Kidney capillary endothelial cell (primary cell): ENCODE measurements around the gene MFRP.
A peak's percentile ranks its signal among the peaks of the same experiment; 100 is the strongest.

Experiments
- DNase-seq: peaks from one replicate; pipeline ENCODE4 v3.0.0-alpha.2; 2018; ENCODE audit warnings: low spot score

MFRP gene

DNA sequence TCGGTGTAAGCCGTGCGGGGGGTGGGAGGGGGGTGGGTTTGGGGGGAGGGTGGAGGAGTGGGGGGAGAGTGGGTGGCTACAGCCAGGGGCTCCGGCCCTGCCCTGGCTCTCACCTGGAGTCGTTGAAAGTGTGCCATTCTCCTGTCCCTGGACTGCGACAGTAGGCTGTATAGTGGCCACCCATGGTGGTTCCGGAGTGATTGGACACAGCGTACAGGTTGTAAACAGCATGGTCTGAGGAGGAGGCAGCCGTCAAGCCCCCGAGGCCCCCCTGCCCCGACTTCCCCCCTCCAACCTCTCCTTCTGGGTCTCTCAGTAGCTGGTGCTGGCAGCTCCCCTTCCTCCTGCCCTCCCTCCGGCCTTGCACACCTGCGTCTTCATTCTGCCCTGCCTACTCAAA lies 10.6 kb upstream of the MFRP start:
- DNase-seq = no peak

DNA sequence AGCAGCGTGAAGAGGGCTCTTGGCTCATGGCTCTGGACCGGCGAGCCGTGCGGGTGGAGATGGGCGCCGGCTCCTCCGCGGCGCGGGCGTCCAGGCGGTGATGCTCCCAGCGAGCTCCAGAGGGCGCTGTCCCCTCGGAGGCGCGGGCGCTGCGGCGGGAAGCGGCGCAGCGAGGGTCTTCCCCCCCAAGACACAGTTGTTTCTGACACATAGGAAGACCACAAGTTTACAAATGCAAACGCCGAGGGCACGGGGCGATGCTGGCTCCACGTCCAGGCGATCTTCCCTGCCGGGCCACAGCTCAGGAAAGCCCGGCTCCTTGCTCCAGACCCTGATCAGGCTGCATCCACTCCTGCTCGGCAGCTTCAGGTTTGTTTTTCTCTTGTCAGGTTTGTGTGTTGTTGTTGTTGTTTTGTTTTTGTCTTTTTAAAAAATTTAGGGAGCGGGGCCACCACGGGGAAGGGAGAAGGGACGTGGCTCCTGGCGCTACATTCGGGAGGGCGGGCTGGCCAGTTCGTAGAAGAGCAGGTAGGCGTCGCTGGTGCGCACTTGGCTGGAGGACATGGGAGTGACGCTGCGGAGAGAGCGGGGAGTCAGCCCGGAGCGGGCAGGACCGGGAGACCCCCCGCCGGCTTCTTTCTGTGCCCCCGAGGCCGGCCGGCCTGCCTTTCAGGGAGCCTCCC lies 10.0 kb upstream of the MFRP start:
- DNase-seq = peak; percentile 65

DNA sequence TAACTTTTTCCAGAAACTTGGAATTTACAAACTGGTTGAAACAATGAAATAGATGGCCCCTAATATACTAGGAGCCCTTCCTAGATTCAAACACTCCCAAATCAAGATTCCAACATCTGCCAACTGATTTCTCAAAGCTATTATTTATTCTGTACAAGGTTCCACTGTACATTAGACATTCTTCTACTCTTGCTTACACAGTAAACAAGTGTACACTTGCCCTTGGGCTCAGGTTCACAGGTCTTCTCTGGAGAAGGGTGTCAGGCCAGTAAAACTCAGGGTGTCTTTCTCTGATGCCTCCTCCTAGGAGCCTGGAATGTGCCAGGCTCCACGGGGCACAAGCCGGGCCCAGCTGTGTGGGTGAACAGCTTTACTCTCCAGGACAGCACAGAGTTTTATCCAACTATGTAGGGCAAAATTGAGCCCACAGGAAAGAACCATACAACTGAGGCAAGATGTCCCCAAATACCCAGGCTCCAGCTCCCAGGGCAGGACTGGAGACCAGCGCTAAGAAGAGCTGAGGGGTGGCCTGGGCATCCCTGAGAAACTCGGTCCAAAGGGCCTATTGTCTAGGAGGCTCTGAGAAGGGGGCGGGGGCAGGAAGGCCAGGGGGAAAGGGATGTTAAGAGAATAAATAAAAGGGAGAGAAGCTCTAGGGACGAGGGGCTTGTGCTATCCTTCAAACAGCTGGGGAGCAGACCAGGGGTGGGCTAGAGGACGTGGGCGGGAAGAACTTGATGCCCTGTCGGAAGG lies 8.8 kb upstream of the MFRP start:
- no peak for DNase-seq

DNA sequence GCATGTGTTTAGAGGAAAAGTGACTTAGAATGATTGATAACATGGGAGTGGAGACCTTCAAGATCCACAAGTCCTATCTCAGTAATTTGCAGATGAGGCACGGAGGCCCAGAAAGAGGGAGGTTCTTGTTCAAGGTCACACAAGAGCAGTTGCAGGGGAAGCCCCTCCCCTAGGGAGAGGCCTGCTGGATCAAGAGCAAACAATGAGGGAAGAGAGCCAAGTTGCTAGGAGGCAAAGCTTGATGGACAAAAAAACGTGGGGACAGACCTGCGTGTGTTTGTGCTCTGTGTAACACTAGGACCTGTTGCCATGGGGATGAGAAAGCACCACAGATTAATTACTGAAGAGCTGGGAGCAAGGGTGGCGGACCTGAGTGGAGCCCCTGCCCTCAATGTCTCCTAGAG lies 6.4 kb upstream of the MFRP start:
- DNase-seq = no peak

DNA sequence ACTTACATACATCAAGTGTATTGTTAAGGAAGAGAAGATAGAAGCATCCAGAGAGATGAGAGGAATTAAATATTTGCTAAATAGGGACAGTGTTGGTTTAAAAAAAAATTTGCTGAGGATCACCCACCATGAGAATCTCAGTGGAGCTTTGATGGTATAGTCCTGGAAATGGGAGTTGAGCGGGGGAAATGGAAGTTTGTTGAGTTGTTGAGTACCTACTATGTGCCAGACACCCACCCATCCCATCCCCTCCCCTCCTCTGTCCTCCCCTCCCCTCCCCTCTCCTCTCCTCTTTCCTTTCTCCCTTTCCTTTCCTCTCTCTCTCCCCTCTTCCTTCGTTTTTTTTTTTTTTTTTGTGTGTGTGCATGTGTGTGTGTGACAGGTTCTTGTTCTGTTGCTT lies 4.7 kb upstream of the MFRP start:
- DNase-seq = no peak

DNA sequence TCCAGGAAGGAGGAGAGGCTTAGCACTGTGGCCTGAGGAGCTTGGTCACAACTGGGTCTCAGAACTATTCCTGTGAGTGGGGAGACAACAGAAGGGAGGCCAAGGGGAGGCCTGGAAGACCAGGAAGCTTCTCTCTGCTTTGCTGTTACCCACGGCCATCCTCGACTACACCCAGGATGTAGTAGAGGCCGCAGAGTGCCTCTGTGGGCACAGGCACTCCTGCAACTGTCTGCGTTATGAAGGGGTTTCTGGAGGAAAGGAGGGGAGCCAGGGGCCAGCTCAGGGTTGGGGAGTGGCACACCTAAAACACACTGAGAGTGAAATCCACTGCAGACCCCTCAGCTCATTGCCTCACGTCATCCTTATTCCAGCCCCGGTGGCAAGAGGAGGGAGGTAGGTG lies 3.8 kb upstream of the MFRP start:
- DNase-seq = no peak

DNA sequence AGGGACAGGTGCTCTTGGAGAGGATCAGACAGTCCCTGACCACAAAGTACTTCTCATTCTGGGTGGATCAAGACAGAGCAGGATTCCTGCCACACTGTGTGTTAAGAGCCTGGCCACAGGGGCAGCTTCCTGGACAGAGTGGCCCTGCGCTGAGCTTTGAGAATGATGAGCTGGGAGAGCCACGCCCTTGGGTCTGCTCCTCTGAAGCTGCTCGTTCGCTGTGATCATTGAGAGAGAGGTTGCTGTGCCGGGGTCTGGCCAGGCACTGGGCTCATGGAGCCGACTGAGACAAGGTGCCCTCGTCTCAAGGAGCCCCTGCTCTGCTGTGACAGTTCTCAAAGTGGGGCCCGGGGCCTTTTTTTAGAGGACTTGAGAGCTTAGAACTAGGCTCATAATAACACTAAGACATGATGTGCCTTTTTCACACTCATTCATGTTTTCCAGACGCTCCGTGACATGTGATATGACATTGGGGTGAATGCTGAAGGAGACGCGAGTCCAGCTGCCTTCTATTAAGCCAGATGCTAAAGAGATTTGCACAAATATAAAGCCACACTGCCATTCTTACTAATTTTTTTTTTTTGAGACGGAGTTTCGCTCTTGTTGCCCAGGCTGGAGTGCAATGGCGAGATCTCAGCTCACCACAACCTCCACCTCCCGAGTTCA lies 1.6 kb upstream of the MFRP start:
- no peak for DNase-seq

DNA sequence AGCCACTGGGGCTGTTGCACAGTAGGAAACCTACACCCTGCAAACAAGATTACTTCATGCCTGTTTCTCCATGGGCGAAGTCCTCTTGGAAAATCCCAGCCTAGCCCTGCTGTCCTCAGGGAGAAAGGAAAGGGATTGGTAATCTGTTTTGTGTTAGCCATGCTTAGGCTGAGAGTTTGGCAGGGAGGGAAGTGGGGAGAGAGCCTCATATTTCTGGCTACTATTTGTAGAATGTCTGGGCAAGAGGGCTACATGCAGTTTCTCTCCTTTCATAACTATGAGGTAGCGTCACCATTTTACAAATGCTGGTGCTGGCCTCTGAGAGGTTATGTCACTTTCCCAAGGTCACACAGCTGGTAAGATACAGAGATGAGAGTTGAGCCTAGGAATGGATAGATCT lies 737 bp upstream of the MFRP start:
- DNase-seq = no peak

DNA sequence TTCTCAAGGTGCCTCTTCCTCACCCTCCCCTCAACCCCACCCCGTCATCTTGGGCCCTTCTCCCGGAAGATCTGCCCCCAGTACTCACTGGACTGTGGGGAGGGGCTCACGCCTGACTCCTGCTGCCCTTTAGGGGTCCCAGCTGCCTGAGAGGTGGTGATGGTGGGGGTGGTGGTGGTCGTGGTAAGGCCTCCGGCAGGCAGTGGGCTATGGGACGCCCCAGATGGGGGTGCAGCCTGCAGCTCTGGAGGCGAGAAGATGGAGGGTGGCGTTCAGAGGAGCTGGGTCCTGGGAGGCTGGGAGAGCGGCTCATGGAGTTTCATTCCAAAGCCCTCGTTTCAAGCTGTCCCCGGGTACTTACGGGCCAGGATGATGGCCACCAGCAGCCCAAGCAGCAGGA lies 820 bp downstream of the MFRP start:
- no peak for DNase-seq

DNA sequence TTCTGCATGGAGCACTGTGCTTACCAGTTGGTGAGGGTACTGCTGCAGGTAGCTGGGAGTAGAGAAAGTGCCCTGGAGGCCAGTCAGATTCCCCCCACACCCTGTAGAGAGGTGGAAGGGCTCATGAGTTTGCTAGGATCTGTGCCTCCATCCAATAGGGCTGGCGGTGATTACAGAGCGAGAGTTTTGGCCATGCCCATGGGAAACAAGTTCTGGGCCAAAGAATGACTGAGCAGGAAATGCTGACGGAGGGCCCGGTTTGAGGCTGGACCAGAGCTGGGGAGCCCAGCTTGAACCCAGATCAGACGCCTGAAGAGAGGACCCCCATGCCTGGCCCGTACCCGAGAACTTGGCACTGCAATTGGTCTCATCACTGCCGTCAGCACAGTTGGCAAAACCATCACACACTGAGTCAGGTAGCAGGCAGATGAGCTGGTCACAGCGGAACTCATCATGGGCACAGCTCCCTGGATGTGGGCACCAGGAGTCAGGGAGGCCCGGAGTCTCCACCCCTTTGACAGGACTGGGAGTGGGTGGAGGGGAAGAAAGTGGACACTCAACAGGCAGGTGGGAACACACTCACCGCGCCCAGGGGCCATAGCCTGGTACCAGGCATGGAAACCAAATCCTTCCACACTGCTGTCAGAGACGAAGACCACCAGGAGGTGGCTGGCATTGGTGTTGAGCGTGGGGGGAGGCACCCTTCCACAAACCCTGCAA lies 2.1 kb downstream of the MFRP start:
- no peak for DNase-seq

DNA sequence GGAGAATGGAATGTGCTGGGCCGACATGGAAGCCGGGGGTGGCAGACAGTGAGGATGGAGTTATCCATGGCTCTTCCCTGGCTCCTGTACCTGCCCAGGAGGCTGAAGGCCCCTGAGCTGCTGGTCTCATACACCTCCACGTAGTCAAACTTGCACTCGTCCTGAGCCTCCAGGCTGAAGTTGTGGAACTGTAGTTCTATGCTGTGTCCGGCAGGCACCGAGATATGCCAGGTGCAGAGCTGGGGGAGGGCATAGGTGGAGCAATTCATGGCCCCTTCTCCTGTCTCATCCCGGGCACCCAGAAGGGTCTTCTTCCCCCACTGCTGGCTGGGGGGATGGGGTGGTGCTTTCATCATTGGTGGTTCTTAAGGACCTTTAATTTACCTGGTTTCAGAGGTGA lies 2.8 kb downstream of the MFRP start:
- no peak for DNase-seq

DNA sequence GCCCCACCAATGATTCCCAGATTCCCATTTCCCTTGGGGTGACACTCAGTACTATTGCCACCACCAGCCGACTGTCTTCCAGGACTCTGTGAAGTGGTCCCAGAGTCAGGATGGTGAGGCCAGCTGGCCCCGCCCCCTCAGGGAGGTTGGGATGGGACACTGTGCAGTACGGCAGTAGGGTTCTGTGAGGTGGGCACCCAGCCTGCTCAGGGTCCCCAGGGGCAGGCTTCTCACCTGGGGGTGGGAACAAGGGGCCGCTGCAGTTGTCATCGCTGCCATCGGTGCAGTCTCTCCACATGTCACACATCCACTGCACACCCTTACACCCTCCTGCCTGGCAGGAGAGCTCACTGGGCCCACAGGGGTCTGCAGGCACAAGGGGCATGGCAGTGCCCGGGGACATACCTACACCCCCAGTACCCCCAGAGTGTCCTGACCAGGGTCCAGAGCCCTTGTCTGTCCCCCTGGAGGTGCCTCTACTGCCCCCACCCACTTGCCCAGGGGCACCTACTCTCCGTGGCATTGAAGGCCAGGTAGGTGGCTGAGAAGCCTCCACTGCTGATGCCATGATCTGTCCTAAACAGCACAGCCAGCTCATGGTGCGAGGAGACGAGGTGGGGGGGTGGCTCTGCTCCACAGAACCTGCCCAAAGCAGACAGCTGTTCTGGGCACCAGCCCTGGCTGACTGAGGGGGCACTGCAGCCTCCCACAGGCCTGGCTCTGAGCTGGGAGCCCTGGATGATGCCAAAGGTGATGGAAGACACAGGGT lies 4.0 kb downstream of the MFRP start:
- DNase-seq = no peak

DNA sequence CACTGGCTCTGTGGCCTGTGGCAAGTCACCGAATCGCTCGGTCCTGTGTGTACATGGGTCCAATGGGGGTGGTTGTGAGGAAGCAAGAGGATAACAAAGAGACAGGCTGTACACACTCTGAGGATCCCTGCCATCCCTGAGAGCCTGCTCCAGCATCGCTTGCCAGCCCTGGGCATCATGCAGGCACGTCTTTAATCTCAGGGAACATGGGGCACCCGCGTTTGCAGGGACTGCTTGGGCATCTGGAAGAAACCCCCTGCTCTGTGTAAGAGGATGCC lies 4.5 kb downstream of the MFRP start:
- DNase-seq = no peak

DNA sequence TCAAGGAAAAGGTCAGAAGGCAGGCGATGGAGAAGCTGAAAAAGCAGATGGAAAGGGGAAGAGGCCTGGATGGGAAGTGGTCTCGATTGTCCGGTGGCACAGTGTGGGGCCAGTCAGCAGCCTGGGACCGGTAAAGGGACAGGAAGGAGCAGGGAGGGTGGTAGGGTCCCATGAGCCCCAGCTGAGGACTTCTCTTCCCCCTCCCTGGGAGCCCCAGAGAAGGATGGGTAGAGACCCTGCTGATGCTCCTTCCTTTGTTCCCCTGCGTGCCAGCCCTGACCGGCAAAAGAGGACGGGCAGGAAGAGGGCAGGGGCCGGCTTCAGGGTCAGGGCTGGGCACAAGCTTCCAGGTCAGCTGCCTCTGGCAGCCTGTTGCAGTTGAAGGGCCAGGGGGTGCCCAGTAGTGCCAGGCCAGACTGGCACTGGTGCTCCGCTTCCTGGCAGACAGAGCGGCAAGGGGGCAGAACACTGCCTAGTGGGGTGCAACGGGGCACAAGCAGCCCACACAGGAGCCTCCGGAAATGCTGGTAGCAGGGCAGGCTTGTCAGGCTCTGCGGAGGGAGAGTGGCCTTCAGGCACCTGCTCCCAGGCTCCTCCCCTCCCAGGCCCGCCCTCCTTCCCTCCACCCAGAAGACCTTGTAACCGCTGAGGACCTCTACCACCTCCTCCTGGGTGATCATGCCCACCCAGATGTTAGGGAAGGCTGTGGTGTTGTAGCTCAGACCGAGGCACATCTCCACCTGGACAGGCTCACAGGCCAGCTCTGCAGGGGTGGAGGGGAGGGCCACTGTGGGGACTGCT lies 5.1 kb downstream of the MFRP start:
- no peak for DNase-seq

DNA sequence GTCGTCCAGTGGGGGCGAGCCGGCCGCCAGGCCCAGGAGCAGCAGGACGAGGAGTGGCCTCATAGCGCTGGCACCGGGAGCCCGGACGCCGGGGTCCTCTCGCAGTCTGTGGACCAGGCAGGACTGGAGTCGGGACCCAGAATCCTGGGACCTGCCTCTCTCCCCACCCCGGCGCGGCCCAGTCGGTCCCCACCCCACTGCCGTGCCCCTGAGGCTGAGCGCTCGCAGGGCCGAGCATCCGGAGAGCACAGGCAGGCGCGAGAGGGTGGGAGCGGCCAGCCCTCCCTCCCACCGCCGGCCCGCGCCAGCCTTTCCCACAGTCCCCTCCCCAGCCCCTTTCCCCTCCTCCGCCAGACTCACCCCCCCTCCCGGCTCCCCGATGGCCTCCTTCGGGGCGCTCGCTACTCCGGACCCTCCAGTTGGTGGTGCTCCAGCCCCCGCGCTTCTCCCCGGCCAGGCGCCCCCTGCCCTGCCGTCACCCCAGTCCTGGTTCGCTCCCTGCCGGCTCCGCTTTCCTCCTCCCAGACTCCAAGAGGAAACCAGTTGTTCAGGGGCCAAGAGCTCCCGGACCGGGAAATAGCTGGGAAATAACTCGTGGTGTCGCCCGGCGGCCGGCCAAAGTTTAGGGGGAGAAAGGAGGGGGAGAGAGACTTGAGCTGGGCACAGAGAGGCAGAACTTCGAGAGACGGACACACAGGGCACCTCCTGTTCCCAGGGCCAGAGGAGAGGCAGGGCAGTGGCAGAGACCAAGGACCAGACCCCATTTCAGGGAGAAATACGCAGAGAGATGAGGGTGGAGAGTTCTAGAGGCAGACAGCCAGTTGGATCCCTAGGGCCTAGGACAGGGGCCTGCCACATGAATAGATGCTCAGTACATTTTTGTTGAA lies 5.9 kb downstream of the MFRP start, which contains the start of gene C1QTNF5:
TSS of gene C1QTNF5 (minus strand) at position 549 of the 887 bp plus-strand sequence. CDS start at position 63, 486 bp downstream.
- DNase-seq = no peak

DNA sequence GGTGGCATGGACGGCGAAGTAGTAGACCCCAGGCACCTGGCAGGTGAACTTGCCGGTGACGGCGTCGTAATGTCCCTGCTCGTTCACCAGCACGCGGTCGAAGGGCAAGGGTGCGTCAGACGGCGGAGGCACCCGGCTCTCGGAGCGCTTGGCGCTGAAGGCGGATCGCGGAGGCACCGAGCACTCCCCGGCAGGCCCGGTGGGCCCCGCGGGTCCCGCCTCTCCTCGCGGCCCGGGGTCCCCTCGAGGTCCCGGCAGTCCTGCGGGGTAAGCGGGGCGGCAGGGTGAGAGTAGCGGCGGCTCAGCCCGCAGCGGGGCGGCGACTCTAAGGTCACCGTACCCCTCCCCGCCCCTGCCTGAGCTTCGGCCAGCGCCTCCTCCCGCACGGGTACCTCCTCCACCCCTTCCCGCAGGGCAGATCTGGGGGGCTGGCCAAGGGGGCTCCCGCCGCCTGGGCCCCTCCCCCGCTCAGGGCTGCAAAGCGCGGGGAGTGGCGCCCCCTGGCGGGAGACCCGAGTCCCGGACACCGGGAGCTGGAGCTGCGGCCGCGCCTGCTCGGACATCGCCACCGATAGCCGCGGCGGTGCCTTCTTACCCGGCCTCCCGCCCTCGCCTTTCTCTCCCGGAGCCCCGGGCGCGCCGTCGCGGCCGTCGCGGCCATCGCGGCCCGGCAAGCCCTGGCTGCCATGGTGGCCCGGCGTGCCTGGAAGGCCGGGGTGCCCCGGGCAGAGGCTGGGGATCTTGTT lies 6.7 kb downstream of the MFRP start:
- no peak for DNase-seq

DNA sequence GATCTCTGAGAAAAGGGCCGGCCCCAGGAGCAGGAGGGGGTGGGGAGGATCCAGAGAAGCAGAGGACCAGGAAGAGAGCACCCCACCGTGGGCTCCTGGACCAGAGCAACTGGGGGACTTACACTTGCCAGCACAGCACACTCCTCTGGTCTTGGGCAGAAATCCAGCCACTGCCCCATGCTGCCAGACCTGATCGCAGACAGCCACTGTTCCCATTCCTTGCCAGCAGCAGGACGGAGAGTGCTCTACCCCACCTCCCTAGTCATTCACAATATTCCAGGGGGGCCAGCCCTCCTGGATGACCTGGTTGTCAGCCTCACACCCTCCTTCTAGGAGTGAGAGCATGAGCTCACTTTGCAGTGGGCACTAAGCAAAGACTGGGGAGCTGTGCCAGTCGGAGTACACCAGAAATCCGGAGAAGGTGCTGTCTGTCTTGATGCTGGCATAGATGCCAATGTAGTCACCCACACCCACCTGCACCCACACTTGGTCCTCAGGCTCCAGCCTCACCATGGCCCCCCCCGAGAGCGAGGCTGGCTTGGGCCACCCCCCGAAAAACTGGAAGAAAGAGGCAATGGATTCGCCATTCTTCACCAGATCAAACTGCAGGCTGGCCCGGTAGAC lies 7.4 kb downstream of the MFRP start:
- DNase-seq = no peak

DNA sequence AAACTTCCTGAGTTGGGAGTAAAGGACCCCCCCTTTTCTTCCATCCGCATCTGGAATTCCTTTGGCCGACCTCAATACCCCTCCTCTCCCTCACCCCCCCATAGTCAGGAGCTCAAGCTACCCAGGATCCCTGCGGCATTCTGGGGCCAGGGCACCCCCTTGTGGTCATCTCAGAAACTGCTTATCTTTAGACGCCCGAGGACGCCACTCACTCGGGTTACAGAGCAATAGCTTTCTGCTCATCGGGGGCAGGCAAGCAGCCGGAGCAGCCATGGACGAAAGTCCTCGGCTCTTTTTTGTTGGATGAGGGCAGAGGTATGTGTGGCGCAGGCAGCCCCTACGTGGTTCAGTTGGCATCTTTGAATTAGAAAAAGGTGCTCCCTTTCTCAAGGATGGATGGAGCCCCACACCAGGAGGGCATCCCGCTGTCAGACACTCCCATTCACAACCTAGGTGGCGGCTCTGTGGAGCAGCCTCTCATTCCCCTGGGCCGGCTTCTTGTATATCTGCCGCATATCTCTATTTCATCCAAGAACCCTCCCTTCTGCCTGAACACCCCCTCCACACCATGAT lies 8.1 kb downstream of the MFRP start:
- peak; percentile 81 for DNase-seq
